Fibroblast of skin of left quadriceps (primary cell): Measurements from ENCODE around the gene ITPR3.

ENCODE experiments used
- DNase-seq, 2 experiments: peaks; one replicate each; pipeline ENCODE4 v3.0.0-alpha.2; 2013; ENCODE audit warnings: low read depth in 2 of 2

Gene ITPR3

DNA sequence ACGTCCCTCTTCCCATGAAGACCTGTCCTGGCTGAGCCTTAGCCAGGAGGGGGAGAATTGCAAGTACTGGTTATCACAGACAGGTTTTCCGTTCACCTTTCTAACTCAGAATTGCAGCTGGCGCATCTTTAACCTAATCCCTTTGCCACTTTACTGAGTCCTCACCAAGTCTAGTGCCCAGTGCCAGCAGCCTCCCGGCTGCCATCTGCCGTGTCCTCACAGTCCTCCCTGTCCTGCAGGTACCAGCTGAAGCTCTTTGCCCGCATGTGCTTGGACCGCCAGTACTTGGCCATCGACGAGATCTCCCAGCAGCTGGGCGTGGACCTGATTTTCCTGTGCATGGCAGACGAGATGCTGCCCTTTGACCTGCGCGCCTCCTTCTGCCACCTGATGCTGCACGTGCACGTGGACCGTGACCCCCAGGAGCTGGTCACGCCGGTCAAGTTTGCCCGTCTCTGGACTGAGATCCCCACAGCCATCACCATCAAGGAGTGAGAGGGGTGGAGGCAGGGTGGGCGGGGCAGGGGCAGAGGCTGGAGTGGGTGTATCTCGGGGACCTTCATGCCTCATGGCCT is 49.1 kb downstream of the ITPR3 start:
- DNase-seq: no peak

- no peak for DNase-seq
These were observed 50.0 kb downstream of the ITPR3 start for GRCh38 chr6:33670971-33671743.

DNA sequence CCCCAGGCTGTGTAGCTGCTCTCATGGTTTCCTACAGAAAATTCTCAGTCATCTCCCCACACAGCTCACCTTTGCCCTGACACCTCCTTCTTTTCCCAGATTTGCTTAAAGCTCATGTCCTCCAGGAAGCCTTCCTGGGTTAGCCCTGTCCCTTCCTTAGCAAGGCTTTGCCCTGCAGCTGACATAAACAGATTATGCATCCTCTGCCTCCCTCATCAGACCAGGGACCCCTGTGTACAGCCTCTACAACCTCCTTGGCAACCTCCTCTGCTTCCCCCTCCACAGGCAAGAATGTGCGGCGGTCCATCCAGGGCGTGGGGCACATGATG is 50.6 kb downstream of the ITPR3 start:
- no peak for DNase-seq

- DNase-seq: peak; percentile 74 to 76
These were observed 51.7 kb downstream of the ITPR3 start for GRCh38 chr6:33672808-33673207.

GRCh38 chr6:33673851-33674250 is 52.7 kb downstream of the ITPR3 start:
- DNase-seq: no peak

GRCh38 chr6:33675968-33676367 is 54.8 kb downstream of the ITPR3 start:
- DNase-seq: no peak

DNA sequence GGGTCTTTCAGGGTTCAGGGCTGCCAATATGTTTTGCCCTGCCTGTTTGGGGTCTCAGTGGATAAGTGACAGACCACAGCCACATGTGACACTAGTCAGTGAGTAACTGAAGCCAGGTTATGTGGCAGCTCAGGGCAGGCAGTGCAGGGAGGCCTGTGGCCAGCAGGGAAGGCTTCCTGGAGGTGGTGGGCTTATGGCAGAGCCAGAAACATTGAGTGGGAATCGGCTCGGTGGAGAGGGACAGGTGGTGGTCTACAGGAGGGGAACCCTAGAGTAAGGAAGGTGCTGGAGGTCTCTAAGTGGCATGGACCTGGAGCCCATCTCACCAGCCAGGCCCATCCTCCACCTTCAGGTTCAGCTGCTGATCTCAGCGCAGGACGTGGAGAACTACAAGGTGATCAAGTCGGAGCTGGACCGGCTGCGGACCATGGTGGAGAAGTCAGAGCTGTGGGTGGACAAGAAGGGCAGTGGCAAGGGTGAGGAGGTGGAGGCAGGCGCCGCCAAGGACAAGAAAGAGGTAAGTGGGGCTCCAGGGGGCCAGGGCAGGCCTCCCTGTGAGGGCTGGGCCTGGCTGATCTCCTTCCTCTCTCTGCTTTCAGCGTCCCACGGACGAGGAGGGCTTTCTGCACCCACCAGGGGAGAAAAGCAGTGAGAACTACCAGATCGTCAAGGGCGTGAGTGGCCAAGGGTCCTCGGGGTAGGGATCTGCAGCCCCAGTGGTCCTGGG is 55.5 kb downstream of the ITPR3 start:
- DNase-seq: no peak

GRCh38 chr6:33677143-33677660 is 56.1 kb downstream of the ITPR3 start:
- DNase-seq: peak; percentile 46 to 49

DNA sequence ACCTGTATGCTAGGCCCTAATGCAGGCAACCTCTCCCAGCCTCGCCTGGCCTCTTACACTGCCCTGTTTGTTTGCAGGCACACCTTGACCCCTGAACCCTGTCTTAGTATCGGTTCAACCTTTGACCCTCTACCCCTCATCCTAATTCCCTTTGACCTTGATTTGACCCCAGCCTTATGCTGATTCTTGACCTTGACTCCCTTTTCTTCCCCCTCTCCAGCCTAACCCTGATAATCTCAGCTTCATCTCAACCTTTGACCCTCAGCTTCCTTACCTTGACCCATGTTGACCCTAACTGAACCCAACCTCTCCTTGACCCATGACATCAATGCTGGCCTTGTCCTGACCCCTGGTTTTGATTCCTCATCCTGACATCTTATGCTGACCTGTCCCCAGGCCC is 56.6 kb downstream of the ITPR3 start:
- no peak for DNase-seq

GRCh38 chr6:33678233-33678931 is 57.3 kb downstream of the ITPR3 start:
- no peak for DNase-seq

DNA sequence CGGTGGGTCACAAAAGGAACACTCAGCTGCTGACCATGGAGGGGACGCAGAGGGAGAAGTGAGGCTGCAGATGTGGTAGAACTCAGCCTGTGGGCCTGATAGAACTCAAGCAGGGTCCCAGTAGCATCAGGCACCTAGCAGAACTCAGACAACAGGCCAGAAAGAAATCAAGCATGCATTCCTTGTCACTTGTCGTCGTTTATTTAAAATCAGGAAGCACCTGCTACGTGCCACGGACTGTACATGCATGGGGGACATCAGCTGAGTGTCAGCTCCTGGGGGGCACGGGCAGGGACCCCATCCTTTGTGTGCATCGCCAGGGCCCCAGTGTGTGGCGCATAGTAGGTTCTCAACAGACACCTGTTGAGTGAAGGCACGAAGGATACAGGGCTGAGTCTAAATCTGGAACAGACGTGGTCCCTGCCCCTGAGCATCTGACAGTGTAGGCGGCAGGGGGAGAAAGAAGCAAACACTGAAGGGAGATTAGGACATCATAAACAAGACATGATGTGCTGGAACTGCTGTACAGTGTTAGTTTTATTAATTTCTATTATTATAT is 57.9 kb downstream of the ITPR3 start:
- no peak for DNase-seq

DNA sequence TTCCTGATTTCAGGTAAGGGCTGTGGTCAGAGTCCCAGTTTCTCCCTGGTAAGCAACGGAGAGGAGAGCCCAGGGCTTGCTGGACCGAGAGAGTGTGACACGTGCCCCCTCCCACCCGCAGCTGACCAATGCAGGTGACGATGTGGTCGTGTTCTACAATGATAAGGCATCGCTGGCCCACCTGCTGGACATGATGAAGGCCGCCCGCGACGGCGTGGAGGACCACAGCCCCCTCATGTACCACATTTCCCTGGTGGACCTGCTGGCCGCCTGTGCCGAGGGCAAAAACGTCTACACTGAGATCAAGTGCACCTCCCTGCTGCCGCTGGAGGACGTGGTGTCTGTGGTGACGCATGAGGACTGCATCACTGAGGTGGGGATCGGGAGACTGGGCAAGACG is 58.6 kb downstream of the ITPR3 start:
- DNase-seq: no peak

GRCh38 chr6:33682341-33682740 is 61.2 kb downstream of the ITPR3 start:
- DNase-seq: no peak

DNA sequence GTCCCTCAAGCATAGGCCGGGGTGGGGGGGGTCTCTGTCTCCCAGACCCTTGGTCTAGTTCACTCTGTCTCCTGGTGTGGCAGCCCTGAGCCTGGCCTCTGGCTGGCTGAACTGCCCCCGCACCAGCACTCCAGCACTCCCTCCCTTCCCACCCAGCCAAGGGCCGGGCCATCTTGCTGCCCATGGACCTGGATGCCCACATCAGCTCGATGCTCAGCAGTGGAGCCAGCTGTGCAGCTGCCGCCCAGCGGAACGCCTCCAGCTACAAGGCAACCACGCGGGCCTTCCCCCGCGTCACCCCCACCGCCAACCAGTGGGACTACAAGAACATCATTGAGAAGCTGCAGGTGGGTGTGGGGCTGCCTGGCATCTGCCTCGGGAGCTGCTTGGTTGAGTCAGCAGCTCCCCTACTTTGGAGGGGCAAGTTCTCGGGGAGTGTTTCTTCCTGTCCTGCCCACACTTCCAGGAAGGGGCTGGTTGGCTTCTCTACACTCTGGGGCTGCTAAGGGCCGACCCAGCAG is 62.0 kb downstream of the ITPR3 start:
- no peak for DNase-seq

DNA sequence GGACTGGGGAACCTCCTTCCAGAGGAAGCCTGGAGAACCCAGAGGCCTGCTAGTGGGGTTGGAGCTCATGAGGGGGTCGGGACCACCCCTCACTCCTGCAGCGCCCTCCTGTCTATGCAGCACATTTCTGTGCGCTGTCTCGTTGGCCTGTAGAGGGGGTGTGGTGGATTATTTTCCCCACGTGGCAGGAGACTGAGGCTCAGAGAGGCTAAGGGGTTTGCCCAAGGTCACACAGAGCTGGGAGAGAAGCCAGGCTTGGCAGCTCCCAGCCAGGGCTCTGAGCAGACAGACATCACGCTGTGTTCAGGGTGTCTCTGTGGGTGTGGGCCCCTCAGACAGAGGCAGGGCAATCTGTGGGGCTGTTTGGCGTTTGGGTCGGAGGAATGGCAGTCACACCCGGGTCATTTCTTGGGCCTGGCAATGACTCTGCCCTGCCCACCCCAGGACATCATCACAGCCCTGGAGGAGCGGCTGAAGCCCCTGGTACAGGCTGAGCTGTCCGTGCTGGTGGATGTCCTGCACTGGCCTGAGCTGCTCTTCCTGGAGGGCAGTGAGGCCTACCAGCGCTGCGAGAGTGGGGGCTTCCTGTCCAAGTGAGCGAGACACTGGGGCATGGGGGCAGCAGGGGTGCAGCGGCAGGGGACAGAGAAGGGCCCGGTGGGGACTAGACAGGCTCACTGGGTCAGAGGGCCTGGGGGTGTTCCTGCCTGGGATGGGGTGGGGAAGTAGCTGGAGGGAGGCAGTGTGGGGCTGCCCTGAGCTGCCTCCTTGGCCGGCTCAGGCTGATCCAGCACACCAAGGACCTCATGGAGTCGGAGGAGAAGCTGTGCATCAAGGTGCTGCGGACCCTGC is 62.7 kb downstream of the ITPR3 start:
- DNase-seq: no peak

DNA sequence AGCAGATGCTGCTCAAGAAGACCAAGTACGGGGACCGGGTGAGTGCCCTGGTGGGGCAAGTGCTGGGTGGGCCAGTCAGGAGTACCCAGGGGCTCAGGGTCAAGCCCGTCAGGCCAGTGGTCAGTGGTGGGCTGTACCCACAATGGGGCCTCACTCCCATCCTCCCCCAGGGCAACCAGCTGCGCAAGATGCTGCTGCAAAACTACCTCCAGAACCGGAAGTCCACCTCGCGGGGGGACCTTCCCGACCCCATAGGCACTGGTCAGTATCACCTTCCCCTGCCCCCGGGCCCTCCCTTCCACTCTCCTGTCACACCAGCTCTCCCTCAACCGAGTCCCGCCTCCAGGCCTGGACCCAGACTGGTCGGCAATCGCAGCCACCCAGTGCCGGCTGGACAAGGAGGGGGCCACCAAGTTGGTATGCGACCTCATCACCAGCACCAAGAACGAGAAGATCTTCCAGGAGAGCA is 63.3 kb downstream of the ITPR3 start:
- no peak for DNase-seq

DNA sequence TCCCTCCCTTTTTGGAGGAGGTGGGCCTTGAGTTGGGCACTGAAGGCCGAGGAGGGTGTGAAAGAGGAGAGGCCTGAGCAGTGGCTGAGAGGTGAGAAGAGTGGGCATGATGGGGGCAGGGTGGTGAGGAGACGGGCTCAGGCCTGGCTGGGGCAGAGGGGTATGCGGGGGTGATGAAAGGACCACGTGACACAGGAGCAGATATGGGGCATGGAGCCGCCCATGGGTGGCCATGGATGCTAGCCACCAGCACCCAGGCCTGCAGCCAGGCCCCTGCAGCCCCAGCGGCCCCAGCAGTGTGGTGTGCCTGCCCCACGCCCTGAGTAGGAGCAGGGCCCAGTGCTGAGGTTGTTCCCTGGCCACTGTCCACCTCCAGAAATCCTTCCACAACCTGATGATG is 63.9 kb downstream of the ITPR3 start:
- DNase-seq: no peak

DNA sequence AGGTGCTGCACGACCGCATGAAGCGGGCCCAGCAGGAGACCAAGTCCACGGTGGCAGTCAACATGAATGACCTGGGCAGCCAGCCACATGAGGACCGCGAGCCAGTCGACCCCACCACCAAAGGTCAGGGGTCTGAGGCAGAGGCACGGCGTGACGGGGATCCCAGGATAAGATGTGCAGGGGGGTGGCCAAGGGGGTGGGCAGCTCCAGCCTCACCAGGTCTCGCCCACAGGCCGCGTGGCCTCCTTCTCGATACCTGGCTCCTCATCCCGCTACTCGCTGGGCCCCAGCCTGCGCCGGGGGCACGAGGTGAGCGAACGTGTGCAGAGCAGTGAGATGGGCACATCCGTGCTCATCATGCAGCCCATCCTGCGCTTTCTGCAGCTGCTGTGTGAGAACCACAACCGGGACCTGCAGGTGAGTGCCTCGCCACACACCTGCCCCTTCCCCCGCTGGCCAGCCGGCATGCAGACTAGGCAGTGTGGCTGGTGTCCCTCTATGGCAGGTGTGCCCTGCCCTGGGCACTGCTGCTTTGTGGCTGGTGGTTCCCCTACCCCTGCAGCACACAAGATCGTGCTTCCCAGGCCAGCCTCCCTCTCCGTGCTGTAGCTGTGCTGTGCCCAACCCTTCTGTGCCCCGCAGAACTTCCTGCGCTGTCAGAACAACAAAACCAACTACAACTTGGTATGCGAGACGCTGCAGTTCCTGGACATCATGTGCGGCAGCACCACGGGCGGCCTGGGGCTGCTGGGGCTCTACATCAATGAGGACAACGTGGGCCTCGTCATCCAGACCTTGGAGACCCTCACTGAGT is 64.5 kb downstream of the ITPR3 start:
- no peak for DNase-seq

DNA sequence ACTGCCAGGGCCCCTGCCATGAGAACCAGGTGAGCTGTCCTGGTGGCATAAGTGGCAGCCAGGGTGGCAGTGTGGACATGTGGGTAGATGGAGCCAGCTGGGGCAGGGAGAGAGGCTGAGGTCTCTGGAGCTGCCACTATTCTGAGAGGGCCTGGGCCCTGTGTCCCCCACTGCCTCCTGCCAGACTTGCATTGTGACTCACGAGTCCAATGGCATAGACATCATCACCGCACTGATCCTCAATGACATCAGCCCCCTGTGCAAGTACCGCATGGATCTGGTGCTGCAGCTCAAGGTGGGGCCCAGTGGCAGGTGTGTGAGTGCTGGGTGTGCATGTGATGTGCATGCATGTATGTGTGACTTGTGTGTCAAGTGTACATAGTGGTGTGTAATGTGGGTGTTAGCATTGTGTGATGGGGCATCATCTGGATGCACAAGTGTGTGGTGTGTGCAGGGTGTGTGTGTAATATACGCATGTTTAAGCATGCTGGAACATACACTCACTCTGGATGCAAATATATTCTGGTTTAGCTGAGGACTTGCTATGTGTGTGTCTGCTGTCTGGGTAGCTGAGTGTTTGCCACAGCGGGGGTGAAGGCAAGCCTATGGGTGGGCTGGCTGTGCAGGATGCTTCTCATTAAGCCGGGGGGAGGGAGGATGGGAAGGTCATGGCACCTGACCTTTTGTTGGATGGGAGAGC is 65.3 kb downstream of the ITPR3 start:
- DNase-seq: no peak
